Measurements from ENCODE around the gene CYP4A11. TPM values are rescaled to one million over a fixed set of nuclear protein-coding genes. Genes with fewer than 3 reads are reported as not detected.
"Not testable (repeated sequence)": the region's sequence is repeated elsewhere in the genome, so short reads cannot be mapped to it uniquely, and the experiment has no call there.

Gene CYP4A11, protein sequence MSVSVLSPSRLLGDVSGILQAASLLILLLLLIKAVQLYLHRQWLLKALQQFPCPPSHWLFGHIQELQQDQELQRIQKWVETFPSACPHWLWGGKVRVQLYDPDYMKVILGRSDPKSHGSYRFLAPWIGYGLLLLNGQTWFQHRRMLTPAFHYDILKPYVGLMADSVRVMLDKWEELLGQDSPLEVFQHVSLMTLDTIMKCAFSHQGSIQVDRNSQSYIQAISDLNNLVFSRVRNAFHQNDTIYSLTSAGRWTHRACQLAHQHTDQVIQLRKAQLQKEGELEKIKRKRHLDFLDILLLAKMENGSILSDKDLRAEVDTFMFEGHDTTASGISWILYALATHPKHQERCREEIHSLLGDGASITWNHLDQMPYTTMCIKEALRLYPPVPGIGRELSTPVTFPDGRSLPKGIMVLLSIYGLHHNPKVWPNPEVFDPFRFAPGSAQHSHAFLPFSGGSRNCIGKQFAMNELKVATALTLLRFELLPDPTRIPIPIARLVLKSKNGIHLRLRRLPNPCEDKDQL
- not detected in 2 replicates for total RNA-seq (2014; rRNA removed; shearing (Covaris generic))

- peaks cover 4% of the 10 kb centered on the region; the same call in 1 of the 2 replicates for H3K4me1 ChIP-seq
These were observed at the start of gene CYP4A11 for GRCh38 chr1:46941135-46941694. Gene CYP4A11, minus strand, starts transcription at chr1:46941476. Its CDS starts 43 bp downstream, at chr1:46941433.

GRCh38 chr1:46990541-46990940, 49.3 kb upstream of the CYP4A11 start:
- H3K4me1 ChIP-seq = not testable (repeated sequence)

More at GRCh38 chr1:46941135-46941694, at the start of gene CYP4A11:
- H3K27me3 ChIP-seq = no peaks in the 10 kb centered on the region
- H3K27ac ChIP-seq = no peak within 1 kb of the TSS
- H3K36me3 ChIP-seq = no peaks in the 10 kb centered on the region
- no peak within 1 kb of the TSS for H3K4me3 ChIP-seq
- H3K9me3 ChIP-seq (replicated peaks) = no peaks in the 10 kb centered on the region
- DNase-seq = no peak

GRCh38 chr1:46983830-46984586, 42.7 kb upstream of the CYP4A11 start:
- H3K4me3 ChIP-seq = no peak overlapping the region
- H3K36me3 ChIP-seq = no peaks in the 10 kb centered on the region
- no peaks in the 10 kb centered on the region; the same call in none of the 2 replicates for H3K9me3 ChIP-seq (replicated peaks)
- no peak for DNase-seq
- no peak overlapping the region for H3K27ac ChIP-seq
- peaks cover 8% of the 10 kb centered on the region; the same call in 1 of the 2 replicates for H3K27me3 ChIP-seq
- no peaks in the 10 kb centered on the region for H3K4me1 ChIP-seq

More at GRCh38 chr1:46990541-46990940, 49.3 kb upstream of the CYP4A11 start:
- H3K36me3 ChIP-seq; H3K9me3 ChIP-seq (replicated peaks); H3K4me3 ChIP-seq; DNase-seq; H3K27ac ChIP-seq; H3K27me3 ChIP-seq: not testable (repeated sequence)

DNA sequence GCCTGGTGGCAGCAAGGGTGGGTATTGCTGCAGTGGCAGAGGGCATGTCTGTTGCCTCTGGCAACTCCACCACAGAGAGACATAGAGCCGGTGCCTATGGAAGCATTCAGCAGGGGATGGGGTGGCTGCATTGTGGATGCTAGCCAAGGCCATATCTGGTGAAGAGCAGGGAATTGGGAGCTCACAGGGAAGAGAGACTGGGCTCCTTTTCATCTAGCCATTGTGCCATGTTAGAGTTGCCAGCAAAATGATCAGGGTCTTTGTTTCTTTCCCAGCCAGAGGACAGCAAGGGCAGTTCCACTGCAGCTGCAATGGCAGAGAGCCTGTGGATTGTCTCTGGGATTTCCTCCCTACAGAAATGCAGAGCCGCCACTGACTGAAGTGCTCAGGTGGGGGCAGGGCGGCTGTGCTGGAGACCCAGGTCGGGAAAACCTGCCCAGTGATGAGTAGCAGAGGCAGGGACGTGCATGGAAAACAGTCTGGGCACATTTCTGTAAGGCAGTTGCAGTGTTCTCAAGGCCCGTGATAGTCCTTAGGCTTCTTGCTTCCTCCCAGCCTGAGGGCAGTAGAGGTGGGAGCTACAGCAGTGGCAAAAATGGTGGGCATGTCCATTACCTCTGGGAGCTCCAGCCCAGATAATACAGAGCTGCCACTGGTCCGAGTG, 42.0 kb upstream of the CYP4A11 start:
- no peaks in the 10 kb centered on the region; the same call in none of the 2 replicates for H3K9me3 ChIP-seq (replicated peaks)
- H3K36me3 ChIP-seq = no peaks in the 10 kb centered on the region
- H3K4me1 ChIP-seq = no peaks in the 10 kb centered on the region
- no peak overlapping the region for H3K27ac ChIP-seq
- peaks cover 4% of the 10 kb centered on the region; the same call in 1 of the 2 replicates for H3K27me3 ChIP-seq
- DNase-seq = no peak
- no peak overlapping the region for H3K4me3 ChIP-seq

DNA sequence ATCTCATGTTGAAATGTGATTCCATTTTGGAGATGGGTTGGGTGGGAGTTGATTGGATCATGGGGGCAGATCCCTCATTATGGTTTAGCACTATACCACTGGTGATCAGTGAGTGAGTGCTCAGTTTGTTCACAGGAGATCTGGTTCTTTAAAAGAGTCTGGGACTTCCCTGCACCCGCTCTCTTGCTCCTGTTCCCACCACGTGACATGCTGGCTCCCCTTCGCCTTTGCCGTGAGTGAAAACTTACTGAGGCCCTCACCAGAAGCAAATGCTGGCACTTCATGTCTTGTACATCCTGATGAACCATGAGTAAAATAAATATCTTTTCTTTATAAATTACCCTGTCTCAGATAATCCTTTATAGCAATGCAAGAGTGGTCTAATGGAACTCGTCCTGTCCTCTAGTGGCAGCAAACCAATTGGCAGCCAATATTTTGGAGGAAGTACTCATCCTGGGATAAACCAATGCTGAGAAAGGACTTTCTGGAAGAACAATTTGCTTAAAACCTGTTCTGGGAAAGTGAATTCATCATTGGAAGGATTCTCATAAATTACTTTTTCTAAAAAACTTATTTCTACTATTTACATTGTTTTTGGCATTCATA, 27.8 kb upstream of the CYP4A11 start:
- Histone ChIP-seq H3K27me3 (no peaks in the 10 kb centered on the region), H3K27ac (no peak overlapping the region), H3K4me3 (no peak overlapping the region), H3K4me1 (no peaks in the 10 kb centered on the region), H3K36me3 (no peaks in the 10 kb centered on the region), H3K9me3 (replicated peaks) (no peaks in the 10 kb centered on the region)
- no peak for DNase-seq

DNA sequence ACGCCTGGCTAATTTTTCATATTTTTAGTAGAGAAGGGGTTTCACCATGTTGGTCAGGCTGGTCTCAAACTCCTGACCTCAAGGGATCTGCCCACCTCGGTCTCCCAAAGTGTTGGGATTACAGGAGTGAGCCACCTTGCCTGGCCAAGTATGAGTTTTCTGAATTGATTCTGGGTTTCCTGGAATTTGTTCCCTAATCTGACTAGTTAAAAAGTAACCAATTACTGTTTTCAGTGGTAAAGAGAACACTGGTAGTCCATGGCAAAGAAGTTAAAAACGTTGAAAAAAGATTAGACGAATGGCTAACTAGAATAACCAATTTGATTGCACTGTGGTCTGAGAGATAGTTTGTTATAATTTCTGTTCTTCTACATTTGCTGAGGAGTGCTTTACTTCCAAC, 21.0 kb upstream of the CYP4A11 start:
- not testable (repeated sequence) for H3K9me3 ChIP-seq (replicated peaks); H3K4me3 ChIP-seq; H3K27ac ChIP-seq; H3K27me3 ChIP-seq; H3K4me1 ChIP-seq; H3K36me3 ChIP-seq; DNase-seq

- Histone ChIP-seq H3K4me1 (no peaks in the 10 kb centered on the region), H3K9me3 (replicated peaks) (no peaks in the 10 kb centered on the region), H3K27me3 (no peaks in the 10 kb centered on the region), H3K36me3 (no peaks in the 10 kb centered on the region), H3K27ac (no peak overlapping the region), H3K4me3 (no peak overlapping the region)
- no peak for DNase-seq
These were observed 19.9 kb upstream of the CYP4A11 start for GRCh38 chr1:46961066-46961758.

DNA sequence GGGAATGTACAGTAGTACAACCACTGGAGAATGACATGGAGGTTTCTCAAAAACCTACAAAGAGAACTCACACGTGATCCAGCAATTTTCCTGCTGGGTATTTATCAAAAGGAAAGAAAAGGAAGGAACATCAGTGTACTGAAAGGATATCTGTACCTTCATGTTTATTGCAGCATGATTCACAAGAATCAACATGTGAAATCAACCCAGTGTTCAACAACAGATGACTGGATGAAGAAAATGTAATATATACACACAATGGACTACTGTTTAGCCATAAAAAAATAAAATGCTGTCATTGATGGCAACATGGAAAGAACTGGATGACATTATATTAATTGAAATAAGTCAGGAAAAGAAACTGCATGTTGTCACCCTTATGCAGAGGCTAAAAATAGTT, 19.0 kb upstream of the CYP4A11 start:
- no peaks in the 10 kb centered on the region for H3K36me3 ChIP-seq
- H3K27me3 ChIP-seq = no peaks in the 10 kb centered on the region
- H3K27ac ChIP-seq = no peak overlapping the region
- DNase-seq = no peak
- H3K4me3 ChIP-seq = no peak overlapping the region
- no peaks in the 10 kb centered on the region for H3K4me1 ChIP-seq
- H3K9me3 ChIP-seq (replicated peaks) = no peaks in the 10 kb centered on the region

- H3K4me1 ChIP-seq; H3K27ac ChIP-seq; H3K9me3 ChIP-seq (replicated peaks); DNase-seq; H3K4me3 ChIP-seq; H3K36me3 ChIP-seq; H3K27me3 ChIP-seq: not testable (repeated sequence)
These were observed 13.8 kb upstream of the CYP4A11 start for GRCh38 chr1:46955116-46955515.

GRCh38 chr1:46953847-46954246, 12.6 kb upstream of the CYP4A11 start:
- H3K27me3 ChIP-seq; H3K9me3 ChIP-seq (replicated peaks); H3K4me1 ChIP-seq; H3K4me3 ChIP-seq; DNase-seq; H3K36me3 ChIP-seq; H3K27ac ChIP-seq: not testable (repeated sequence)

- DNase-seq; H3K27me3 ChIP-seq; H3K27ac ChIP-seq; H3K4me1 ChIP-seq; H3K4me3 ChIP-seq; H3K9me3 ChIP-seq (replicated peaks); H3K36me3 ChIP-seq: not testable (repeated sequence)
These were observed 8.1 kb upstream of the CYP4A11 start for GRCh38 chr1:46949417-46949666.

DNA sequence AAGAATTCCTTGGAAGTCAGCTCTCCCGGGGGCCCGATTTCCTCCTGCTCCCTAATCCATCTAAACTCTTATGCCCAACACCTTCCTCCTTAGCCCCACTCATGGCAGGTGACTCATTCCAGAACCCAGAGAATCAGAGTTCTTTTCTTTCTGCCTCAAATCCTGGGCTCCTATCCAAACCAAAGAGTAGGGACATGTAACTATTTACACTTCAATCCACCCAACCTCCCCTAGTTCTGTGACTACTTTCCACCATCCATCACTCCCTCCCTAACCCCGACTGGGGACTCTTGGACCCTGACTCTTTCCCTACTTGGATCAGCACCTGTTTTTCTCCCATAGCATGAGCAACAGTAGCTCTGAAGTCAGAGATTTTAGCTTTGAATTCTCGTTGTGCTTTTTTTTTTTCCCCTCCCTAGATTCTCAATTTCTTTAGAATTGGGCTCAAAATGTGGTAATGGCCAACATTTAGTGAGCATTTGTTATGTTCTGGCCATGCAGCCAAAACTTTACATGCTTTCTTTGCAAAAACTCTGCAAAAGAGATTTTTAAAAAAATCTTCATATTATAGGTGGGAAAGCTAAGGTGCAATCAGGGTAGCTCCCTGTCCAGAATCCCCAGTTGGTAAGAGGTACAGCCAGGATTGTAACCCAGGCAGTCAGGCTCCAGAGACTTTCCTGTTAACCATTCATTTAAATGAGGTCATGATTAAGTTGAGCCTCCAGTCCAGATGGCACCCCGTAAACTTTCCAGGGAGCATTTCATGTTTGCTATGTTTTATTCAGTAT, 7.5 kb upstream of the CYP4A11 start:
- no peak overlapping the region for H3K4me3 ChIP-seq
- no peaks in the 10 kb centered on the region for H3K36me3 ChIP-seq
- H3K27ac ChIP-seq = no peak overlapping the region
- H3K4me1 ChIP-seq = no peaks in the 10 kb centered on the region
- no peak for DNase-seq
- no peaks in the 10 kb centered on the region for H3K9me3 ChIP-seq (replicated peaks)
- no peaks in the 10 kb centered on the region for H3K27me3 ChIP-seq

DNA sequence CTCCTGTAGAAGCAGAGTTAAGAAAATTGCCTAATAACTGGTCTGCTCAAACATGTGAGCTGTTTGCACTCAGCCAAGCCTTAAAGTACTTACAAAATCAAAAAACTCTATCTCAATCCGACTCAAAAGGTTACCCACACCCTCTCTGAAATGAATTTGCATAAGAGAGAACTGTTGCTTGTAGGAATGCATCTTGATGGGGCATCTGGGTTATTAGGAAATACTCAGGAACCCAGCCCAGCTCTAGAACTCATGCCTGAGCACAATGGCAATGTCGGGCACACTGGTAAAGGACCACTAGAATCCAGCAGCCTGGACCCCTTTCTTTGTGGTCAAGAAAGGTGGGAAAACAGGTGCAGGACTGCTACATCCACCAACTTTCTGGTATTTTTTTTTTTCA, 6.4 kb upstream of the CYP4A11 start:
- H3K4me3 ChIP-seq; H3K9me3 ChIP-seq (replicated peaks); H3K27ac ChIP-seq; H3K4me1 ChIP-seq; H3K27me3 ChIP-seq; H3K36me3 ChIP-seq; DNase-seq: not testable (repeated sequence)

Measured in SJCRH30 (cell line).